CD4-positive, alpha-beta T cell treated with Interleukin-21 for 1 hour (primary cell): Measurements from ENCODE around the gene SERINC1.

ENCODE experiments used
- DNase-seq: peaks from one replicate; pipeline ENCODE4 v3.0.0-alpha.2; 2020

Gene SERINC1

DNA sequence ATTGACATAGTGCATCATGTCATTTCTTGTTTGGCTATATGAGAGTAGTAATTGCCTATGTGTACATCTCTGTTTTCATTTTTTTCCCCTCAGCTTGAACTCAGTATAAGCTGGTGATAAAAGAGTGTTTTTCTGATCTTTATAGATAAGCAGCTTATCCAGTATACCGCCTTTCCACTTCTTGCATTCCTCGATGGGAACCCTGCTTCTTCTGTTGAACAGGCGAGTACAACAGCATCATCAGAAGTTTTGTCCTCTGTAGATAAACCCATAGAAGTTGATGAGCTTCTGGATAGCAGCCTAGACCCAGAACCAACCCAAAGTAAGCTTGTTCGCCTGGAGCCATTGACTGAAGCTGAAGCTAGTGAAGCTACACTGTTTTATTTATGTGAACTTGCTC lies 39.8 kb downstream of the SERINC1 start:
- no peak for DNase-seq

DNA sequence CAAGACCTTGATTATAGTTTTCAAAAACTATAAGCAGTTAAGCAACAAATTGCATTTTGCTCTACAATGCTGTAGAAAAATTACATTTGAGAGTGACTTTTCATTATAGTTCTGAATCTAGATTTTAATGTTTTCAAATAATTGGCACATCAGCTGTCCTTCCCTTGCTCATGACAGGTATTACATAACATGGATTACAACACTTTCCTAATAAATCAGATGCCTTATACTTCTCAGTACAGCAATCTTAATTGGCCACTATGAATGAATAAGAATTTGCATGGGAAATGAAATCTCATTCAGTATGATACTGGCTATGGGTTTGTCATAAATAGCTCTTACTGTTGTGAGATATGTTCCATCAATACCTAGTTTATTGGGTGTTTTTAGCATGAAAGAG lies 42.3 kb downstream of the SERINC1 start:
- DNase-seq: no peak

DNA sequence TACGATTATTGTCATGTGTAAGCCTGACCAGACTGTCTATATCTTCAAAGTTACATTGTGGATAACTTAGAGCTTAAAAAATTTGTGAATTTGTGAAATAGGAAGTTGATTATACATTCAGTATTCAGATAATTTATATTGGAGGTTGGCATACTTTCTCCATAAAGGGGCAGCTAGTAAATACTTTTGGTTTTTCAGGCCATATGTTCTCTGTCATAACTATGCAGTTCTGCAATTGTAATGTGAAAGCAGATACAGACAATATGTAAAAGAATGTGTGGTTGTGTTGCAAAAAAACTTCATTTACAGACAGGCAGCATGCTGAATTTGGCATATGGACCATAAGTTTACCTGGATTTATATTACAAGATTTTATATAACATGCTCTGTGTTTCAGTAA lies 42.8 kb downstream of the SERINC1 start:
- no peak for DNase-seq

DNA sequence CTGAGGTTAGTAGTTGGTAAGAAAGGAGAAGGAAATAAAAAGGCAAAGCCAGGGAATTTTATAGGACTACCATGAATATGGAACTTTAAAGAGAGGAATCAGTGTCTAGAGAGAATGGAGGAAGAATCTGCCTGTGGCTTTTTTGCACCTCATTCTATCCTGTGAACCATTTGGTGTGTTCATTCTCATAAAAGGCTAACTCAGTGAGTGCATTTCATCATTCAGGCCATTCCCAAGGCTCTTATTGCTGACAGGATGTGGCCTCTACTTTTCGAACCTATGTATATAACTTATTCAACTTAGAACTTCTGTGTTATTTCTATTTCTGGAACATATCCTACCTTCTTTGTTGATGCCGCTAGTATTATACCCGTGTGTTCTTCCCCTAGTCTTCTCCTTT lies 45.0 kb downstream of the SERINC1 start:
- DNase-seq: no peak

DNA sequence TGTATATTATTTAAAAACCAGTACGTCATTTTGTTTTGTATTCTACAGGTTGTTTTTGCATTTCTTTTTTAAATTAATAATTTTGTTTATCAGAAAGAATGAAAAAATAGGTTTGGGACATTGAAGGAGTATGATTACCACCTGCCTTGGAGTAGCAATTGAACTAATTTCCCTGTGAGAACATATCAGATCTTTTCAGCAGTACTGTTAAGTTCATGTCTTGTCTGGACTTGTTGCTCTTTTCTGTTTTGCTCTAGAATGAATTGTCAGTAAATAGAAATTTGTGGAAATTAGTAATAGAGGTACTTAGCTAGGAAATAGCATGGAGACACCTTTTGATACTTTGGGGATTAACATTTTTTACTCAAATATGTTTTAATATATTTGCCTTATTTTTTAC lies 47.9 kb downstream of the SERINC1 start:
- no peak for DNase-seq

DNA sequence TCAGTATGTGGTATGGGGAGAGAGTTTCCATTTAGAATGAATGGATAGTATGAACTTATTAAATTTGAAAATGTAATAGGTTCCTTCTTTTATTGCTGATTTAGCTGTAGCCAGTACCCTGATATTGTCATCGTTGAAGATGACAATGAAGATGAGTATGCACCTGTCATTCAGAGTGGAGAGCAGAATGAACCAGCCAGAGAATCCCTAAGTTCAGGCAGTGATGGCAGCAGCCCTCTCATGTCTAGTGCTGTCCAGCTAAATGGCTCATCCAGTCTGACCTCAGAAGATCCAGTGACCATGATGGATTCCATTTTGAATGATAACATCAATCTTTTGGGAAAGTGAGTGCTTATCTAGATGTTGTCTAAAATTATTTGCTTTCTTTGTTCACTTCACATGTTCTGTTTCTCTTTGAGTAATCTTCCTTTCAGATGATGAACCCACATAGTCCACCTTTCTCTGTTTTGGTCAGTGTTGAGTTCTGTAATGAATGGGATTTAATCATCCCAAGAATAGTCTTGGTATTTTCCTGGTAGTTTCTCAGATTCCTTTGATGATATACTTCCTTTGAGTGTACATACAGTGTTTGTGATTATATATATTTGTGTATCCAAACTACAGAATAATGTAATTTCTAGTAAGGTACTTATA lies 48.9 kb downstream of the SERINC1 start:
- DNase-seq: no peak

DNA sequence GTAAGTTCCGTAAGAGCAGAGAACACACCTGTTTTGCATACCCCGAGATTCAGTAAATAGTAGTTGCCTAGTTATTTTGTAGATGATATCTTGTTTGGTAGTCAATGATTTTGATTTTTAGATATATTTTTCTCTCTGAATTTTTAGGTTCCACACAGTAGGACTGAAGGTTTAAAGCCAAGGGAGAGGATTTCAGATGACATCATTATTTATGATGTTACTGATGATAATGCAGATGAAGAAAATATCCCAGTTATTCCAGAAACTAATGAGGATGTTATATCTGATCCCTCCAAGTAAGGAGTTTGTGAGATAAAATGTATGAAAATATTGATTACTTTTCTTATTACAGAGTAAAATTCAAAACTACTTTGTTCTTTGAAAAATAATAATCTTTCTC lies 49.6 kb downstream of the SERINC1 start:
- DNase-seq: no peak

DNA sequence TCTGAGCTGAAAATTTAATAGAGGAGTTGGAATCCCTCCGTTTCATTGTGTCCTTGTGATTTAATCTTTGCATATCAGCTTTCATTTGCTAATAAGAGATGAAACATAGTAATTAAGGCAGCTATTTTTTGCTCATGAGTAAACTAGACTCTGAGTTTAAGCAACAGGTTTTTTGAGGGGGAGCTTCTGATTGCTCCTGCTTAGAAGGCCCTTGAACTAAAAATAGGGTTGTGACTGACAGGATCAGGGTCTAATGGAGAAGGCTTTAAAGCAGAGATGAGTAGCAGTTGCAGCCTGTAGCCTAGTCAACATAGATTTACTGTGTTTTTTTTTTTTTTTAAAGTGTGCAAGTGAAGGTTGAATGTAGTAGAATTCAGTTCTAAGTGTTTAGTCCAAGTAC lies 54.8 kb downstream of the SERINC1 start:
- no peak for DNase-seq

DNA sequence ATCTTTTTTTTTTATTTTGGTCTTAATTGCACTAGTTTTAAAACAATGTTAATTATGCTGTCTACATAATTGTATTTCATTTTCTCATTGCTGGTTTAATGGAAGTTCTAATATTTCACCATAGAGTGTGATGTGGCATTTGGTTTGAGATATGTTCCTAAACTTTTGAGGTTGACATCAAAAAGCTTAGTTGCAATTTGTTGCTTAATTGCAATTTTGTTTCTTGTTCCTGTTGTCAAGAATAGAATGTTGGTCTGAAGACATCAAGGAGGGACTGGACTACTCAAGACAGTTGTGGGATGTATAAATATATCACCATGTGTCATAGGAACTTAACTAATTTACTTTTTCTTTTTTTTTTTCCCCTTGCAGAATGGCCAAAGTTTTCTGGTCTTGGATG lies 59.6 kb downstream of the SERINC1 start:
- DNase-seq: no peak

DNA sequence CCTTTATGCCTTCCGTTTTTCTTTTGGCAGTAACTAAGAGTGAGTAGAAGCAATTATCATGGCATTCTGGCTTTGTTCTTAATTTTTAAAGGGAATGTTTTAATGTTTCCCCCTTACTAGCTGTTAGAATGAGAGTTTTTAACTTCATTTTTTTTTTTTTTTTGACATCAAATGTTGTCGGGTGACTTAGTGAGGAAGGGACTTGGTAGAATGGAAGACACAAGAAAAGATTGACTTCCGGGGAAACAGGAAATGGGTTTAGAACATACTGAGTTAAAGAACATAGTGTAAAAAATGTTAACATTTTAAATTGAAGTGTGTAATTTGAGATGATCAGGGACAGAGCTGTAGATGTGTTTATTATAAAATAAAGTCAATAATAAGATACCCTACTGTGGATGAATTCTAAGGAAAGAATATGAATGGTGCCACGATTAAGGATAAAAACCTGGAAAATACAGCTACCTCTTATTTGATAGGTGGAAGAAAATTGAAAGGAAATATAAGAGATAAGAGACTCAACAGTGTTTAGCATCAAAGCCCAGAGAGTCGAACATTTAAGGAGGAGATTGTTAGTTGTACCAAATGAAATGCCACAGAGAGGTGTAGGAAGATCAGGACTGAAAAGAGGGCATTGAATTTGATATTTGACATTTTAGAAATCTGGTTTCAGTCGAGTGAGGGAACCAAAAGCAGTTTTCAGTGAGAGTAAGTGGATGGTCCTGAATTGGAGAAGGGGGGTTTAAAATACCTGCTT lies 62.7 kb downstream of the SERINC1 start:
- peak; percentile 44 for DNase-seq

DNA sequence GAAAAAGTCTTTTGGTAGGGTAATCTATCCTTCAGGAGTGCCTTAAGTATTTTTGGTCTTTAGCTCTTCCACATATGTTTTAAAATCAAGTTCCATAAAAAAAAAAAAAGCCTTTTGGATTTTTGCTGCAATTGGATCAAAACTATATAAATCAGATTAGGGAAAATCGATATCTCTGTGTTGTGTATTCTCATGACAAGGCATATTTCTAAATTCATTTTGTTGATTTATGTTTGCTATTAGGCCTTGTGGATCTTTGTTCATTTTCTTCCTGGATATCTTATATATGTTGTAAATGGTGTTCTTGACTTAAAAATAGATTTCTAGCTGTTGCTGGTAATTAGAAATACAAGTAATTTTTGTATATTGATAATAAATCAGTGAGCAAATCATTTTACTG lies 63.4 kb downstream of the SERINC1 start:
- no peak for DNase-seq

DNA sequence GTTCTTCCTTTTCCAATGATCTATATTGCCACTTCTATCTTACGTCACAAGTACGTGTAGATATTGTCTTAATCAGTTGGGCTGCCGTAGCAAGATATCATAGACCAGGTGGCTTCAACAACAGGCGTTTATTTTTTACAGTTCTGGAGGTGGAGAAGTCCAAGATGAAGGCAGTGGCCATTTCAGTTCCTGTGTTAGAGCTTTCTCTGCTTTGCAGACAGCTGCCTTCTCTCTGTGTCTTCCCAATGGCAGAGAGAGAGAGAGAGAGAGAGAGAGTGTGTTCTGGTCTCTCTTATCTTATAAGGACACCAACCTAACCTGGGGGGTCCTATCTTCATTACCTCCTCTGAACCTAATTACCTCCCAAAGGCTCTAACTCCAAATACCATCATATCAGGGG lies 63.9 kb downstream of the SERINC1 start:
- no peak for DNase-seq

DNA sequence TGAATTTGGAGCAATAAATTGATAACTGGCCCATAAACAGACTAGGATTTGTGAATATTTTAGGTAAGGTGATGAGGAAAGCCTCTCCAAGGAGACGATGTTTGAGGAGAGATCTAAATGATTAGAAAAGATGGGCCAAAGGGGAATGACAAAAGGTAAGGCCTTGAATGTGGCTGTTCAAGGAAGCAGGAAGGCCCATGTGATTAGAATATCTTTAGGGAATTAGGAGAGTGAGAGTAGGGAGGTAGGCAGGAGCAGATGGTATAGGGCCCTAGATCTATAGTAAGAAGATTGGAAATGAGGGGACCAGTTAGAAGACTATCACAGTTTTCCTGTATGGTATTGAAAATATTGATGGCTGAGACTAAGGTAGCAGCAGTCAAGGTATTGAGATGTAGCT lies 65.4 kb downstream of the SERINC1 start:
- no peak for DNase-seq

DNA sequence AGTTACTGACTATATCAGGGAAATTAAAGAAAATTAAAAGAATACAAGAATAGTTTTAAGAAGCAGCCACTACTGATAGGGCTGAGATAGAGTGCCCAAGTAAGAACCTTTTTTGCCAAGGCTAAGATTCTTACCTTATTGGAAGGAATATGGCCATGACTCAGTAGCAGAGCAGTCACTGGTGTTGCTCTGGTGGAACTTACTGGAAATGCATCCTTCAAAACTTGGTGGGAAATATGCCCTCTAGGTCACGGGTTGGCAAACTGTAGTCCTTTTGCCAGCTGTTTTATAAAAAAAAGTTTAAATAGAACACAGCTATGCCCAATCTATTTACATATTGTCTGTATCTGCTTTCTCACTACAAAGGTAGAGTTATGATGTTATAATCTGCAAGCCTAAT lies 66.2 kb downstream of the SERINC1 start:
- no peak for DNase-seq

DNA sequence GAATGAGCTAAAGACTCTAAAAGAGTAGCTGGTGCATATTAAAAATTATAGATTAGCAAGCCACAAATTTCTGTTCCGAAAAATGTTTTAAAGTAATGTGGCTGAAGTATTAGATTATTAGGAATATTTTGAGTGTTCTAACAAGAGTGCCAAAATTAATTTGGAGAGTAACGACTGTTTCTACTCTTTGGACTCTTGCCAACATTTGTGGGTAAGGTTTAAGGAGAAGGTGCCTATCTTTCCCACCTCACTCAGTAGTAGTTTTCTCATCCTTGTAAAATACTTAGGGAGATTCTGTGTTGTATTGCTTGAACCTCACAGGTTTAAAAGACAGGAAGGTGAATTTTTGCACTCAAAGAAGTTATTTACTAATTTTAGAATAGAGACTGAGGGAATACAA lies 67.2 kb downstream of the SERINC1 start:
- DNase-seq: no peak

DNA sequence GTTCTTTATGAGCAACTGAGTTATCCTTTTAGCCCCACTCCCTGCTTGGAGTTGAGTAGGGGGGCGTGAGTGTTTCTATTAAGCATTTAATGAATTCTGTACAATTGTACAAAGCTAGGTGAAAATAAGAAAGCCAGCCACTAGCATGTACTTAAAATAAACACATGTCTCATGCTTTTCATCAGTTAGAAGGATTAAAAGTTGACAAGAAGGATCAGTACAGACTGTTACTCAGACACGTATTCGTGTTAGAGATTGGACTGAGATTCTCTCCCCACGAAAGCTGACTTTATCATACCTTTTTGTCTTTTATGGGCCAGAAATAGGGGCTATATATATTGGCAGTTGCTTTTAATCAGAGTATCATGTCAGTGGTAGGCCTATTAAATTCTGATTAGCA lies 70.5 kb downstream of the SERINC1 start:
- no peak for DNase-seq

DNA sequence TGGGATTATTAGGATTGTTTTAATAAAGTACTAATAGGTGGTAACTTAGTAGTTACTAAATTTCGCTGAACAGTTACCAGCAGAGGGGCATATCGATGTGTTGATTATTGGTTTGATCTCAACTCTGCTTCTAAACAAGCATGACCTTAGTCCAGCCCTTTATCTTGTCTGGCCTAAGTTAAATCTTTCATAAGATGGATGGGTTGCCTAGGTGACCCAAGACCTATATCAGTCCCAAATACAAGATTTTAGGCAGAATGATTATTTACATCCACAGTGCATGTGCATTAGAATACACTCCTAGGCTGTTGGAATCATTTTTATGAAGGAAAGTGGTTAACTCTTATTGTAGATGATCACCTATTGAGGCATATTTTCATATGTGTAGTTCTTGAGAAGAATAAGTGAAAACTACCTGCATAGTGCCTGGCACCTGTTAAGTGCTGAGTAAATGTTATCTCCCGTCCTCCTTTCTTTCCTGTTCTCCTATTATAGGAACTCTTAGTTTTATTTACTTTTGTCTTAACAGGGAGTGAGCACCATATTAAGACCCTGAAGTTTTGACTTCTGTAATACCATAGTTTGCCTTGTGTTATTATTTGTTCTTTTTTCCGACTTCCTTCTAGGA lies 71.0 kb downstream of the SERINC1 start:
- DNase-seq: no peak

DNA sequence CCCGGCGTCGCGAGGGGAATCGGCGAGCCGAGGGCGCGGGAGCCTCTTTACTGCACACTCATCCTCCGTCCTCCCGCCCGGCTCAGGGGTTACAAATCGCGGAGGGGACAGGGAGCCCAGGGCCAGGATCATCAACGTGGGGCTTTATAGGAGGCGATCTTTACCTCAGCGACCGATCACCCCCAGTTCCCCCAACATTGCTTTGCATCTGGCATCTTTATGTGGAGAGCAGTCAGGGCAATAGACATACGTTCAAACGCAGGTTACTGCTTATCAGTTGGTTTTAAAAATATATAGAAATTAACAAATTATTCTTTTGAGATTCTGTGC lies 71.5 kb downstream of the SERINC1 start:
- DNase-seq: no peak

DNA sequence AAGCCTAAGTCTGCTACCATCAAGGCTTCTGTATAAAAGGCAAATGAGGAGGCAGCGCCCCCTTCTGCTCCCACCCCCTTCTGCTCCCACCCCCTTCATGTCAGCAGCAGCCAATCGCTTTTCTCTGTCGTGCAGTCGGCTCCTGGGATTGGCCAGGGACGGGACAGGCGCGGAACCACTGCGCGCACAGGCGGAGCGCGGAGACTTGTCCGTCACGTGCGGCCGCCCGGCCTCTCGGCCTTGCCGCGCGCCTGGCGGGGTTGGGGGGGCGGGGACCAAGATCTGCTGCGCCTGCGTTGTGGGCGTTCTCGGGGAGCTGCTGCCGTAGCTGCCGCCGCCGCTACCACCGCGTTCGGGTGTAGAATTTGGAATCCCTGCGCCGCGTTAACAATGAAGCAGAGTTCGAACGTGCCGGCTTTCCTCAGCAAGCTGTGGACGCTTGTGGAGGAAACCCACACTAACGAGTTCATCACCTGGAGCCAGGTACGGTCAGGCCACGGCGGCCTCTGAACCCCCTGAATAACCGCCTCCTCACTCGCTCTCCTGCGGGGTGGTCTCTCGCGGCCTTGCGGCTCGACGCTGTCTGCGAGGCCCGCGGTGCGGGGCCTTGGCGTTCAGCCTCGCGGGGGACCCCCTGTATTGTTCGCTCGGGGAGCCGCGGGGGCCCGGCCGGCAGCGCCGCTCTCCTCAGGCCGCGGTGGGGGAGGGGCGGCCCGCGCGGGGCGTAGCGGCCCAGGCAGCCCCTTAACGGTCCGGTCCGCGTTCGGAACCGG lies 72.1 kb downstream of the SERINC1 start, which contains the start of gene HSF2:
HSF2 (plus strand) TSS at position 305 of the 773 bp plus-strand sequence; CDS start at position 391, 86 bp downstream.
- DNase-seq: peak; percentile 97

DNA sequence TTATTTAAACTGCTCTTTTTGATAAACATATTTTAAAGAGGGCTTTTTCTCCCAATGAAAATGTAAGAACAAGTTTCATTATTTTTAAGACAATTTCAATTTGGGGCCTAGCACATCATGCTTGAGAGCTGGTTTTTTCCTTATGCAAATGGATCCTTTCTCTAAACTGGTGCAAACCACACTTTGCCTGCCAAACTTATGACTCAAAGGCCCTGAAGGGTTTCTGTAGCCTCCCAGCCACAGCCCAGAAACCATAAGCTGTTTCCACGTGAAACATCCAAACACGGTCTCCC lies 72.6 kb downstream of the SERINC1 start:
- DNase-seq: no peak

DNA sequence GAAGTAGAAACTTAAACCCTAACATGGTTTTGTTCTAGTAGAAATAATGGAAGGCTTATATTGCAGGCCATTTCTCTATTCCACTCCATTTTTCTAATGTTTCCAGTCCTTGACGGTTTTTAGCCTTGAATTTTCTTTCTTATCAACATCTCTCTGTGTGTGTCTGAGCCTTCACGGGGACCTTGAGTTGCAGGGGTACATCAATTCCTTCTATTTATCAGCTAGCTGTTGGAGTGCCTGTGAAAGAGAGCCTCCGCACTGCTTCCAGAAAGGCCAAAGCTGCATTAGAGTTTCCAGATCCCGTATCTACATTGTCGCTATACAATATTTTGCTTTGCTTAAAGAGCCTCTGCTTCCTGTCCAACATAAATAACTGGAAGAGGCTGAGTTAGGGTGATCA lies 77.6 kb downstream of the SERINC1 start:
- no peak for DNase-seq

DNA sequence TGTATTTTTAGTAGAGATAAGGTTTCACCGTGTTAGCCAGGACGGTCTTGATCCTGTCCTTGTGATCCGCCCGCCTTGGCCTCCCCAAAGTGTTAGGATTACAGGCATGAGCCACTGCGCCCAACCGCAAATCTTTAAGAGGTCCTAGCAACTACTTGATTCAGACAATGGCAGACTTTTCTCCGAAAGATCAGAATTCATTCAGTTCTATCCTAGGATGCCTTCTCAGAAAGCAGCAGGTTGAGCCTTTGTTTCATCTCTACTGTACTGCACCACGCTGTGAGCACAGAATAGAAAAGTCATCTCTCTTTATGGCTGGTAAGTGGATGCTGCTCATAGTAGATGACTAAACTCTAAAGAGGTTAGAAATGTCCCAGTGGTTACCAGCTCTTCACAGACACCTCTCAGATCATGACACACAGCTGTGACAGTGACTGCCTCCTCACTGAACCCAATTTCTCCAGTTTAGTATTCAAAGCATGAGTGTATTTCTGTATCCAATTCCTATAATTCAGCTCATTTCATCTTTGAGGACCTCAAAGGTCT lies 78.2 kb downstream of the SERINC1 start:
- no peak for DNase-seq
